RKO (cell line): Measurements from ENCODE around the gene DYNC1I1.

Experiments used
- DNase-seq: peaks from one replicate; pipeline ENCODE4 v3.0.0-alpha.2; 2016; ENCODE audit warnings: low spot score

The DYNC1I1 gene

GRCh38 chr7:95772298-95772770 is at the start of gene DYNC1I1:
Gene DYNC1I1 (plus strand): TSS chr7:95772554. CDS start chr7:95804730, 32,176 bp downstream.
- DNase-seq = peak; percentile 70

- DNase-seq = peak; percentile 80
Observed at GRCh38 chr7:95723583-95724180, 48.7 kb upstream of the DYNC1I1 start.

GRCh38 chr7:95725205-95725604 is 47.1 kb upstream of the DYNC1I1 start:
- DNase-seq = peak; percentile 16

GRCh38 chr7:95730493-95731280 is 41.7 kb upstream of the DYNC1I1 start:
- DNase-seq = no peak

GRCh38 chr7:95736635-95737034 is 35.7 kb upstream of the DYNC1I1 start:
- no peak for DNase-seq

GRCh38 chr7:95737828-95738505 is 34.4 kb upstream of the DYNC1I1 start:
- DNase-seq = peak; percentile 5

- DNase-seq = no peak
Observed at GRCh38 chr7:95749044-95749443, 23.3 kb upstream of the DYNC1I1 start.

- DNase-seq = no peak
Observed at GRCh38 chr7:95749515-95749914, 22.8 kb upstream of the DYNC1I1 start.

GRCh38 chr7:95753440-95753839 is 18.9 kb upstream of the DYNC1I1 start:
- DNase-seq = no peak

- DNase-seq = no peak
Observed at GRCh38 chr7:95755277-95755934, 16.9 kb upstream of the DYNC1I1 start.

GRCh38 chr7:95758187-95758586 is 14.2 kb upstream of the DYNC1I1 start:
- no peak for DNase-seq

GRCh38 chr7:95766086-95766485 is 6.3 kb upstream of the DYNC1I1 start:
- DNase-seq = no peak

GRCh38 chr7:95766657-95767056 is 5.7 kb upstream of the DYNC1I1 start:
- DNase-seq = no peak

- DNase-seq = no peak
Observed at GRCh38 chr7:95772771-95773581, 622 bp downstream of the DYNC1I1 start.

- DNase-seq = no peak
Observed at GRCh38 chr7:95776561-95777185, 4.3 kb downstream of the DYNC1I1 start.

- no peak for DNase-seq
Observed at GRCh38 chr7:95777269-95777668, 4.9 kb downstream of the DYNC1I1 start.

- no peak for DNase-seq
Observed at GRCh38 chr7:95780665-95781064, 8.3 kb downstream of the DYNC1I1 start.

- no peak for DNase-seq
Observed at GRCh38 chr7:95781961-95782586, 9.7 kb downstream of the DYNC1I1 start.

GRCh38 chr7:95784796-95785195 is 12.4 kb downstream of the DYNC1I1 start:
- DNase-seq = no peak

GRCh38 chr7:95788258-95788657 is 15.9 kb downstream of the DYNC1I1 start:
- DNase-seq = no peak

GRCh38 chr7:95788884-95789283 is 16.5 kb downstream of the DYNC1I1 start:
- no peak for DNase-seq
